ENCODE measurements around the gene TRIM37.
A peak's percentile ranks its signal among the peaks of the same experiment; 100 is the strongest.

TRIM37 gene

GRCh38 chr17:59028328-59028727, 78.4 kb downstream of the TRIM37 start:
- DNase-seq (ENCODE audit: low spot score), result peak; percentile 16

GRCh38 chr17:59027750-59028149, 78.9 kb downstream of the TRIM37 start:
- no peak for DNase-seq (ENCODE audit: low spot score)

- no peak for DNase-seq (ENCODE audit: low spot score)
Measured at GRCh38 chr17:59026176-59026939, 80.3 kb downstream of the TRIM37 start.

GRCh38 chr17:59024916-59025315, 81.8 kb downstream of the TRIM37 start:
- no peak for DNase-seq (ENCODE audit: low spot score)

GRCh38 chr17:59018019-59018418, 88.7 kb downstream of the TRIM37 start:
- no peak for DNase-seq (ENCODE audit: low spot score)

GRCh38 chr17:59011975-59012374, 94.7 kb downstream of the TRIM37 start:
- DNase-seq (ENCODE audit: low spot score), result no peak

GRCh38 chr17:59010026-59010425, 96.7 kb downstream of the TRIM37 start:
- DNase-seq (ENCODE audit: low spot score), result no peak

- DNase-seq (ENCODE audit: low spot score), result no peak
Measured at GRCh38 chr17:59008737-59009136, 97.9 kb downstream of the TRIM37 start.

GRCh38 chr17:59007995-59008394, 98.7 kb downstream of the TRIM37 start:
- DNase-seq (ENCODE audit: low spot score), result no peak

- peak; percentile 78 for DNase-seq (ENCODE audit: low spot score)
Measured at GRCh38 chr17:59004338-59005111, 102.2 kb downstream of the TRIM37 start.

- DNase-seq (ENCODE audit: low spot score), result no peak
Measured at GRCh38 chr17:59003860-59004259, 102.8 kb downstream of the TRIM37 start.

- DNase-seq (ENCODE audit: low spot score), result no peak
Measured at GRCh38 chr17:59002848-59003247, 103.8 kb downstream of the TRIM37 start.

- no peak for DNase-seq (ENCODE audit: low spot score)
Measured at GRCh38 chr17:59002126-59002525, 104.6 kb downstream of the TRIM37 start.

- DNase-seq (ENCODE audit: low spot score), result peak; percentile 34
Measured at GRCh38 chr17:59001158-59001814, 105.4 kb downstream of the TRIM37 start.

- no peak for DNase-seq (ENCODE audit: low spot score)
Measured at GRCh38 chr17:59000022-59000421, 106.7 kb downstream of the TRIM37 start.

- no peak for DNase-seq (ENCODE audit: low spot score)
Measured at GRCh38 chr17:58999500-58999899, 107.2 kb downstream of the TRIM37 start.

- DNase-seq (ENCODE audit: low spot score), result no peak
Measured at GRCh38 chr17:58998871-58999270, 107.8 kb downstream of the TRIM37 start.

- no peak for DNase-seq (ENCODE audit: low spot score)
Measured at GRCh38 chr17:58997756-58998553, 108.7 kb downstream of the TRIM37 start.

GRCh38 chr17:58996968-58997367, 109.7 kb downstream of the TRIM37 start:
- no peak for DNase-seq (ENCODE audit: low spot score)

- no peak for DNase-seq (ENCODE audit: low spot score)
Measured at GRCh38 chr17:58995247-58995940, 111.3 kb downstream of the TRIM37 start.

GRCh38 chr17:58993311-58993710, 113.4 kb downstream of the TRIM37 start:
- DNase-seq (ENCODE audit: low spot score), result no peak

Measured in Ammon's horn (tissue), 1 donor.